ENCODE measurements around the gene LGR6. TPM values are rescaled to one million over a fixed set of nuclear protein-coding genes. Genes with fewer than 3 reads are reported as not detected.

LGR6 gene
- total and polyA plus RNA-seq, 3 donors from 2014 or later = 8.1 to 18.4 (median 8.3) TPM

DNA sequence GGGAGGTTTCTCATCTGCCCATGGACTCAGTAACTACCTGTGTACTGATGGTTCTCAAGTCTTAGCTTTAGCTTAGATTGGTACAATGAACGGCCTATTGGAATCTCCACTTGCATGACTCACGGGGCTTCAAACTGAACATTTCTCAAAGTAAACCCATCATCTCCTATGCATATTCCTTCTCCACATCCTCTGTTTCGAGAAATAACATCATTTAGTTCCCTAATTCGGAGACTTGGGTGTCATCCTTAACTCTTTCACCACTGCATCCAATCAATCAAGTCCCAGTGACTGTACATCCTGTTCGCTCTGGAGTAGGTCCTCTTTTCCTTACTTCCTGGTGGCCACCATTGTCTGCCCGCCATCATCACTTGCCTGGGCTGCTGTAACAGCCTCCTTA is 55.8 kb downstream of the LGR6 start:
- Histone ChIP-seq H3K36me3 (ENCODE audit: low read depth, missing control alignments) (no peaks in the 10 kb centered on the region), H3K4me3 (no peak overlapping the region), H3K9me3 (no peaks in the 10 kb centered on the region), H3K27me3 (no peaks in the 10 kb centered on the region), H3K27ac (no peak overlapping the region), H3K4me1 (no peaks in the 10 kb centered on the region)
- TF ChIP-seq POLR2A (IDR thresholded peaks at IDR 0.05) (no peak), CTCF (IDR thresholded peaks at IDR 0.05) (no peak)
- WGBS, 2 donors = 74 to 81% methylated on average over 6 of the region's 6 CpGs
- intact Hi-C loops (cut with DNase I; ENCODE audit: low total_unique reads) = no loop called here
- no peak for DNase-seq

GRCh38 chr1:202249846-202250245 is 56.2 kb downstream of the LGR6 start:
- no peaks in the 10 kb centered on the region for H3K4me1 ChIP-seq
- H3K36me3 ChIP-seq (ENCODE audit: low read depth, missing control alignments) = no peaks in the 10 kb centered on the region
- H3K4me3 ChIP-seq = no peak overlapping the region
- 63 to 76% methylated on average over 2 of the region's 2 CpGs for WGBS, 2 donors
- no peaks in the 10 kb centered on the region for H3K27me3 ChIP-seq
- intact Hi-C loops (cut with DNase I; ENCODE audit: low total_unique reads) = no loop called here
- H3K27ac ChIP-seq = no peak overlapping the region
- no peak for TF ChIP-seq CTCF (IDR thresholded peaks at IDR 0.05)
- TF ChIP-seq POLR2A (IDR thresholded peaks at IDR 0.05) = no peak
- DNase-seq = no peak
- no peaks in the 10 kb centered on the region for H3K9me3 ChIP-seq

- TF ChIP-seq POLR2A (IDR thresholded peaks at IDR 0.05) = no peak
- no peak for TF ChIP-seq CTCF (IDR thresholded peaks at IDR 0.05)
- Histone ChIP-seq H3K36me3 (ENCODE audit: low read depth, missing control alignments) (no peaks in the 10 kb centered on the region), H3K4me1 (no peaks in the 10 kb centered on the region), H3K9me3 (no peaks in the 10 kb centered on the region), H3K27ac (no peak overlapping the region), H3K27me3 (no peaks in the 10 kb centered on the region), H3K4me3 (no peak overlapping the region)
- intact Hi-C loops (cut with DNase I; ENCODE audit: low total_unique reads) = no loop called here
- no peak for DNase-seq
- WGBS, 2 donors = 75 to 76% methylated on average over 10 of the region's 10 CpGs
Observed at GRCh38 chr1:202250982-202251381, 57.4 kb downstream of the LGR6 start.

DNA sequence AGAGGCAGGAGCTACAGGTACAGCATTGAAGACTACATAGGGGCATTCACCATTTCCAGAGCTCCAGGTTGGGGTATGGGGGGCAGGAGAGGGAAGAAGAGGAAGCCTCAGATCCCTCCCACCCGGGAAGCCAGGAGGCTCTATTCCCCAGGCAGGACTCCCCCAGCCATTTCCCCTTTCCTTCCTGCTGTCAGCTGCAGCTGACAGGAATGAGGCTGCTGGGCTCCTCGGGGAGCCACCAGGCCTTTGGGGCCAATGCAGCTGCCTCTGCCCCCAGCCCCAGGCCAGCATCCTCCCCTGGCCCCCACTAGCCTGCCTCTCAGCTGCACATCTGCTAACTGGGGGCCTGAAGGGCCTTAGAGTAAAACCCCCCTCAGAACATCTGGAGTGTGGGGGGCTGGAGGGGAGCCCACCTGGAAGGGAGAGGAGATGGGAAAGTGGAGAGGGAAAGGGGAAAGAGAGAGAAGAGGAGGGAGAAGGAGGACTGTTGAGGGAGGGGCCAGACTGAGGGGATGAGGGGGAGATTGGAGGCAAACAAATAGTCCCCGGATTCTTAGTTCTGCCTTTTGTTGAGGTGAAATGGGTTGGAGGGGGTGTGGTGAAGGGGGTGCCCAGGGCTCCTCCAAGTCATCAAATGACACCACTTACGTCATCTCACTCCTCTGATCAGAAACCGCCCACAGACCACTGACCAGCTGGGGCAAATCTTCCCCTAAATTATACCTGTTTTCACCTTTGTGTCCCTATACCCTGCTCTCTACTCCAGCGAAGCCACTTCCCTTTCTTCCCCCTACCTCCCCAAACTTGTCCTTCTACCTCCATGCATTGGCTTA is 58.0 kb downstream of the LGR6 start:
- DNase-seq = no peak
- Histone ChIP-seq H3K36me3 (ENCODE audit: low read depth, missing control alignments) (no peaks in the 10 kb centered on the region), H3K9me3 (no peaks in the 10 kb centered on the region), H3K4me1 (no peaks in the 10 kb centered on the region), H3K4me3 (no peak overlapping the region), H3K27me3 (no peaks in the 10 kb centered on the region), H3K27ac (no peak overlapping the region)
- 71 to 78% methylated on average over 5 to 6 of the region's 6 CpGs for whole genome bisulfite sequencing, 2 donors
- TF ChIP-seq CTCF (IDR thresholded peaks at IDR 0.05) = no peak
- no peak for TF ChIP-seq POLR2A (IDR thresholded peaks at IDR 0.05)
- intact Hi-C loops (cut with DNase I; ENCODE audit: low total_unique reads) = no loop called here

DNA sequence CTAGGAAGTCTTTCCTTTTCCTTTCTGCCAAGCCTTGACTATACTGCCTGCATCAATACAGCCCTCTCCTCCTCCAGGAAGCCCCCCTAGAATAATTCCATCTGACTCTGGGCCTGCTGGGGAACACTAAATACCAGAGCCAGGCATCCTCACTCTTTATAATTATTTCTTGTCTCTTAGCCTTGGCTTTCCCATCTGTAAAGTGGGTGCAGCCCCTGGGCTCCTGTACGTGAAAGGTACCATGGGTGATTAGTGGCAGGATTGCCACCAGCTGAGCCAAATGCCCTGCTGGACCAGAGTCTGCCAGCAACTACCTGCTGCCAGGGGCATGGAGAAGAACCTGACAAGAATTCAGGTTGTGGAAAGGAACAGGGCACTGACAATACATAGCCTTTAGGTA is 58.7 kb downstream of the LGR6 start:
- Histone ChIP-seq H3K27ac (no peak overlapping the region), H3K4me3 (no peak overlapping the region), H3K27me3 (no peaks in the 10 kb centered on the region), H3K36me3 (ENCODE audit: low read depth, missing control alignments) (no peaks in the 10 kb centered on the region), H3K4me1 (no peaks in the 10 kb centered on the region), H3K9me3 (no peaks in the 10 kb centered on the region)
- no peak for DNase-seq
- intact Hi-C loops (cut with DNase I; ENCODE audit: low total_unique reads) = no loop called here
- WGBS, 2 donors = 96 to 100% methylated on average over 1 of the region's 1 CpG
- TF ChIP-seq CTCF (IDR thresholded peaks at IDR 0.05) (no peak), POLR2A (IDR thresholded peaks at IDR 0.05) (no peak)

Measured in testis (tissue), 3 donors.